ENCODE data around the gene HLF.

Gene HLF

DNA sequence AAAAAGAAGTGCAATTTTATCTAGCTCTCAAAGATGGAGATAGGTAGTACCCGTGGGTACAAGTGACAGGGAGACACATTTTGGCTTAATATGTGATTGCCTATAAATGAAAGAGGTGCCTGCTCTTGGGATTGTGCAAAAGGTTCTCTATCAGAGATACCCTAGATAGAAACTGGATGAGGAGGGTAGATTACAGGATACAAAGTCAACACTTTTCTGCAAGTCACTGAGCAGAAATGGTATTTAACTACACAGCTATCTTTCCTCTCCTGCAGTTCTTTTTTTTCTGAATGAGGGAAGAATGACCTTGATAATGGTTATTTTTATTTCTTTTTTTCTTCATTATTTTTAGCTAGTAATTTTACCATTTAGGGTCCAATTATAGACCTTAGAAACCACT is 89.2 kb downstream of the HLF start:
- DNase-seq (ENCODE audit: low read depth in 2 of 2): no peak

DNA sequence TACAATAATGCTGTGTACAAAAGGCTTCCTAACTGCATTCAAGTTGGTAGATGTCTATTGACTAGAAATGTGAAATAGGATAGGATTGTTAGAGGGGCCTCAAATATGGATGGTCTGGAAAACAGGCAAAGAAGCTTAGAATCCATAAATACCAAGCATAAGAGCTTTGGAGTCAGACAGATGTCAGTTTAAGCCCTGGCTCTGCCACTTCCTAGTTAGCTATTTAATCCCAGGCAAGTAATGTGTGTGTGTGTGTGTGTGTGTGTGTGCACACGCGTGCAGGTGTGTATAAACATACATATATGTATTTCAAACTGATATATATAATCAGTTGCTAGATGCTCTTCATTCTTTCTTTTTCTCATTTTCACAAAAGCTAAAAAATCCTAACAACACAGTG is 90.2 kb downstream of the HLF start:
- no peak for DNase-seq (ENCODE audit: low read depth in 2 of 2)

DNA sequence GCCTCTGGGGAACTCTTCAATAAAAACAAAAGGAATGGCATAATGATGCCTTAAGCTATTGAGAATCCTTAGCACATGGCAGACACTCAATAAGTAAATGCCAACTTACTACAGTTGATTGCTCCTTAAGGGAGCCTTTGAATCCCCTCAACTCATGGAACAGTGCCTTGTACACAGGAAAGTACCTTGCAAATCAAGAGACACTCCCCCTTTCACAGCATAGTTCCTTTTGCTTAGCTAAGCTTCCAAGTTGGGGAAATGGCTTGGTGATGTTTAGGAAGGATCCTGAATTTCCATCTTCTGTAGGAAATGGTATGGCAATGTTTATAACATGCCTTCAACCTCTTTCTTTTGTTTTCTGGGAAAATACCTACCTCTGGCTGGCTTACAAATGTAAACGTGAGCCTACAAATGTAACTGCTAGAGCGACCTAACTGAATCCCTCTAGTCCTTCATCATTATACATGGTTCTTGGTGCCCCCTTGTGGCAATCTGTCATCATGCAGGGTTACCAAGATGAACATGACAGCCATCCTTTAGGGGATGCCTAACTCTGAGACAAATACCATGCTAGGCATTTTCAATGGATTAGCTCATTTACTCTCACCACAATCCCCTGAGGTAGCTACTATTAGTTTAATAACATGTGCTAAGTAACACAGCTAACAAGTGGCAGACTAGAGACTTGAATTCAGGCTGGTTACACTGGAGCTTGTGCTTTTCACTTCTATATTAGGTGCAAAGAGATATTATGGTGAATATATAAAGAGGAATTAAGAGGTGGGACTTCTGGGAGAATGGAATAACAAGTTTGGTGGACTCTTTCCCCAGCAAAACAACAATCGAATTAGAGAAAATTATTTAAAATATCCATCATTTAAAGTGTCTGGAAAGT is 91.9 kb downstream of the HLF start:
- DNase-seq (ENCODE audit: low read depth in 2 of 2): peak; percentile 17 to 68

DNA sequence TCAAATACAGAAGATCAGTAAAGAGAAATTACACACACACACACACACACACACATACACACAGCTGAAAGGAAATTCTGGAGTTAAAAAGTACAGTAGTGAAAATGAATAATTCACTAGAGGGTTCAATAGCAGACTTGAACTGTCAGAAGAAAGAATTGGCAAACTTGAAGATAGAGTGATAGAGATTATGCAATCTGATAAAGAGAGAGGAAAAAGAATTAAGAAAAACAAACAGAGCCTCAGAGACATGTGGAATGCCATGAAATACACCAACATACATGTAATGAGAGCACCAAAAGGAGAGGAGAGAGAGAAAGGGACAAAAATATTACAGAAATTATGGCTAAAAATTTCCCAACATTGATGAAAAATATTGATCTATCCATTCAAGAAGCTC is 96.2 kb downstream of the HLF start:
- DNase-seq (ENCODE audit: low read depth in 2 of 2): no peak

DNA sequence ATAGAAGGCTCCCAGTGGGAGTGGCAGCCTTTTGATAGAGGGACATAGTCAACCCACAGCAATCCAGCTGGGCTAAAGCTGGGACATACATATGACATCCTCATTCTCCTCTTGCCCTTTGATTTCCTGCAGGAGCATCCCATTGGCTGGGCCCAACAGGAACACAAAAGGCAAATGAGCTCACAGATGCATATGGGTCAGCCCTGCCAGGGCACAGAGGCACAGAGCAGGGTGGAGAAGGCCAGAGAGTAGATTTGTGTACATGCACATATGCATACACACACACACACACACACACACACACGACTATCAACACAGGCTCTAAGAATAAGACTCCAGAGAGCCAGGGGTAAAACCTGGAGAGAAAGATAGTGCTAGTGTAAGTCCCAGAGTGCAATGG is 98.3 kb downstream of the HLF start:
- no peak for DNase-seq (ENCODE audit: low read depth in 2 of 2)

DNA sequence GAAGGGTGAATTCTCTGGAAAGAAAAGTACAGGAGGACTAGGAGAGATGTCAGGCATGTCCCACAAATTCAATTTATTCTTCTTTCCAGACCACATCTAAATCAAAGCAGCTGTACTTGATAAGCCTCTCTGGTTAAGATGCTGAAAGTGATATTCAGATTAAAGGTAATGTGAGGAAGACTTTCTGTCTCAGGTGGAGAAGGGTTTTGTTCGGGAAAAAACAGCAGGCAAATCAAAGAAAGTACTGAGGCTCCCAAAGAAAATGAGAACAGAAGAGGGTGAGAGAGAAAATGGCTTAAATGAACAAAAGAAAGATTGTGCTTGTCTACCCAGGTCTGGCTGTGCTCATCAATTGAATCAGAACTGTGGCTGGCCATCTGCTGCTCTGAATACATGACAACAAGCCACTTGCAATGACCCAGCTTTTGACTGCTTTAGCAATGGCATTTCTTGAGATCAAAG is 101.3 kb downstream of the HLF start:
- DNase-seq (ENCODE audit: low read depth in 2 of 2): no peak

DNA sequence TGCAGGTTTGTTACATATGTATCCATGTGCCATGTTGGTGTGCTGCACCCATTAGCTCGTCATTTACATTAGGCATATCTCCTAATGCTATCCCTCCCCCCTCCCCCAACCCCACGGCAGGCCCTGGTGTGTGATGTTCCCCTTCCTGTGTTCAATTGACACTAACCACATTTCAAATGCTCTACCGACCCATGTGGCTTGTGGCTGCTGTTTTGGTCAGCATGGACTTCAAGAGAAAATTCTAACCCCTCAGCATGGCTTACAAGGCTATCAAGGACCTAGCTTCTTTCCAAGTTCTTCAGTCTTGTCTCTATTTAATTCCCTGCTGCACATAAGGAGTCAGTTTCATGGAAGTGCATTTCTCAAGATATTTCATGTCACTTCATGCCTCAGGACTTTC is 103.9 kb downstream of the HLF start:
- DNase-seq (ENCODE audit: low read depth in 2 of 2): no peak
